ENCODE results near the gene CSNK2A1. TPM values are rescaled to one million over a fixed set of nuclear protein-coding genes. Genes with fewer than 3 reads are reported as not detected.

Gene CSNK2A1
- total and polyA plus RNA-seq, 4 donors: 17.0 to 60.3 (median 39.7) TPM

- Histone ChIP-seq H3K27me3 (ENCODE audit: control insufficient read depth in 4 of 4, insufficient read depth in 4 of 4, low read length in 3 of 4) (no peaks in the 10 kb centered on the region), H3K9ac (ENCODE audit: low read depth in 1 of 2, low read length in 2 of 2) (no peak overlapping the region), H3K9me3 (ENCODE audit: control insufficient read depth in 4 of 4, low read length in 3 of 4) (no peaks in the 10 kb centered on the region), H3K36me3 (ENCODE audit: control insufficient read depth in 4 of 4, insufficient read depth in 3 of 4, low read depth in 1 of 4, low read length in 3 of 4) (peaks cover 11 to 43% (median 33%) of the 10 kb centered on the region in 4 donors), H3K4me3 (ENCODE audit: low read depth in 1 of 3, low read length in 3 of 3) (no peak overlapping the region), H3K4me1 (ENCODE audit: control insufficient read depth in 4 of 4, insufficient read depth in 4 of 4, low read length in 3 of 4) (peaks cover 1 to 17% (median 16%) of the 10 kb centered on the region in 4 donors), H3K27ac (ENCODE audit: low read depth in 1 of 2, low read length in 2 of 2) (peak overlapping the region; percentile 57 to 84)
- no peak for DNase-seq (ENCODE audit: low spot score)
- peak; percentile 72 for TF ChIP-seq ZBTB33 (IDR thresholded peaks at IDR 0.05)
- TF ChIP-seq YY1 (IDR thresholded peaks at IDR 0.05): peak; percentile 79
- no peak for TF ChIP-seq TAF1 (conservative IDR thresholded peaks at IDR 0.05)
- TF ChIP-seq FOXA1 (IDR thresholded peaks at IDR 0.05): peak; percentile 71
- peak in 1 of 2 donors; percentile 41 for TF ChIP-seq GABPA (IDR thresholded peaks at IDR 0.05 in 1 of 2, conservative IDR thresholded peaks at IDR 0.05 in 1 of 2)
- peak in 1 of 2 donors; percentile 47 for TF ChIP-seq EGR1 (IDR thresholded peaks at IDR 0.05; ENCODE audit: low read depth in 2 of 2)
- peak; percentile 70 for TF ChIP-seq SP1 (IDR thresholded peaks at IDR 0.05)
- peak; percentile 48 to 88 for TF ChIP-seq RXRA (IDR thresholded peaks at IDR 0.05)
- TF ChIP-seq, protein P1, sequence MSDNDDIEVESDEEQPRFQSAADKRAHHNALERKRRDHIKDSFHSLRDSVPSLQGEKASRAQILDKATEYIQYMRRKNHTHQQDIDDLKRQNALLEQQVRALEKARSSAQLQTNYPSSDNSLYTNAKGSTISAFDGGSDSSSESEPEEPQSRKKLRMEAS (IDR thresholded peaks at IDR 0.05): peak; percentile 46
- TF ChIP-seq, protein P2, sequence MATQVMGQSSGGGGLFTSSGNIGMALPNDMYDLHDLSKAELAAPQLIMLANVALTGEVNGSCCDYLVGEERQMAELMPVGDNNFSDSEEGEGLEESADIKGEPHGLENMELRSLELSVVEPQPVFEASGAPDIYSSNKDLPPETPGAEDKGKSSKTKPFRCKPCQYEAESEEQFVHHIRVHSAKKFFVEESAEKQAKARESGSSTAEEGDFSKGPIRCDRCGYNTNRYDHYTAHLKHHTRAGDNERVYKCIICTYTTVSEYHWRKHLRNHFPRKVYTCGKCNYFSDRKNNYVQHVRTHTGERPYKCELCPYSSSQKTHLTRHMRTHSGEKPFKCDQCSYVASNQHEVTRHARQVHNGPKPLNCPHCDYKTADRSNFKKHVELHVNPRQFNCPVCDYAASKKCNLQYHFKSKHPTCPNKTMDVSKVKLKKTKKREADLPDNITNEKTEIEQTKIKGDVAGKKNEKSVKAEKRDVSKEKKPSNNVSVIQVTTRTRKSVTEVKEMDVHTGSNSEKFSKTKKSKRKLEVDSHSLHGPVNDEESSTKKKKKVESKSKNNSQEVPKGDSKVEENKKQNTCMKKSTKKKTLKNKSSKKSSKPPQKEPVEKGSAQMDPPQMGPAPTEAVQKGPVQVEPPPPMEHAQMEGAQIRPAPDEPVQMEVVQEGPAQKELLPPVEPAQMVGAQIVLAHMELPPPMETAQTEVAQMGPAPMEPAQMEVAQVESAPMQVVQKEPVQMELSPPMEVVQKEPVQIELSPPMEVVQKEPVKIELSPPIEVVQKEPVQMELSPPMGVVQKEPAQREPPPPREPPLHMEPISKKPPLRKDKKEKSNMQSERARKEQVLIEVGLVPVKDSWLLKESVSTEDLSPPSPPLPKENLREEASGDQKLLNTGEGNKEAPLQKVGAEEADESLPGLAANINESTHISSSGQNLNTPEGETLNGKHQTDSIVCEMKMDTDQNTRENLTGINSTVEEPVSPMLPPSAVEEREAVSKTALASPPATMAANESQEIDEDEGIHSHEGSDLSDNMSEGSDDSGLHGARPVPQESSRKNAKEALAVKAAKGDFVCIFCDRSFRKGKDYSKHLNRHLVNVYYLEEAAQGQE (IDR thresholded peaks at IDR 0.05): peak; percentile 58
- TF ChIP-seq NR2F2 (IDR thresholded peaks at IDR 0.05): no peak
- TF ChIP-seq HNF4A (conservative IDR thresholded peaks at IDR 0.05): peak; percentile 63 to 81
- no peak for TF ChIP-seq ATF3 (IDR thresholded peaks at IDR 0.05)
- no peak for TF ChIP-seq CTCF (IDR thresholded peaks at IDR 0.05; ENCODE audit: low read depth, low read length, missing input control)
- TF ChIP-seq HNF4G (IDR thresholded peaks at IDR 0.05): no peak
- peak; percentile 95 for TF ChIP-seq FOXA2 (IDR thresholded peaks at IDR 0.05)
- TF ChIP-seq JUND (IDR thresholded peaks at IDR 0.05): peak in 1 of 2 donors; percentile 61
- peak; percentile 39 to 50 for TF ChIP-seq RAD21 (IDR thresholded peaks at IDR 0.05)
- 31% methylated on average over 2 of the region's 2 CpGs for WGBS
These were observed 47.4 kb downstream of the CSNK2A1 start for GRCh38 chr20:496126-496696.
